GM10266 (cell line): Measurements from ENCODE around the gene SCUBE2.

Experiments
- DNase-seq: peaks from one replicate; pipeline ENCODE4 v3.0.0; 2012; ENCODE audit errors: extremely low spot score
- CTCF ChIP-seq: IDR thresholded peaks from 2 replicates; pipeline ENCODE4 v1.5.1; 2012; ENCODE audit warnings: mild to moderate bottlenecking, low read depth; ENCODE audit not compliant: control insufficient read depth, insufficient read depth; ENCODE audit errors: missing control alignments

Gene SCUBE2

GRCh38 chr11:9040410-9040809 lies 51.0 kb downstream of the SCUBE2 start:
- DNase-seq: no peak
- TF ChIP-seq CTCF: no peak

DNA sequence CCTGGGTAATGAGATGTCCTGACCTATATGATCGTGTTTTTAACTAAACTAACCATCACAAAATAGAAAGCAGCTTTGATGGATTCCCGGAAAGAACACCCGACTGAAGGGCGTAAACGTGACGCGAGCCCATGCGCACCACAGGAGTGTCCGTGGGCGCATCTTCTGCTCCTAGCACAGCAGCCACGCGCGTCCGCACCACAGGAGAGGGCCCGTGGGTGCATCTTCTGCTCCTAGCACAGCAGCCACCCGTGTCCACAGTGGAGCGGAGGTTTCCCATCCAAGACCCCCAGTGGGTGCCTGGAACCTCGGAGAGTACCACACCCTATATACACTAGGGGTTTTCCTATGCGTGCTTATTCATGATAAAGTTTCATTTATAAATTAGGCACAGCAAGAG lies 51.5 kb downstream of the SCUBE2 start:
- DNase-seq: no peak
- no peak for TF ChIP-seq CTCF

GRCh38 chr11:9039198-9039597 lies 52.2 kb downstream of the SCUBE2 start:
- no peak for TF ChIP-seq CTCF
- DNase-seq: no peak

- TF ChIP-seq CTCF: no peak
- no peak for DNase-seq
These were observed 52.9 kb downstream of the SCUBE2 start for GRCh38 chr11:9038541-9038940.

DNA sequence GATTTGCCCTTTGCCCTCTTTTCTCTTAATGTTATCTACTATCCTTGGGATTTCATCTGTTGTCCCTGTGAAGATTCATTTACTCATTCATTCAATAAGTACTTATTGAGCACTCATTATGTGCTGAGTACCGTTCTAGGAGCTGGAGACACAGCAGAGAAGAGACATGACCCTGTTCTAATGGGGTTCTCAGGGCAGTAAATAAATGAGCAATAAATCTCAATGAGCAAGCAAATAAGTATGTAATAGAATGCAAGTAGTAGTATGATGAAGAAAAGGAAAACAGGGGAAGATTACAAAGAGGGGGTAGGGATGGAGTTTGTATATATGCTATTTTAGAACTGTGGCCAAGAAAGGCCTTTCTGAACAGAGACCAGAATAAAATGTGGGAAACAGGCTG lies 53.4 kb downstream of the SCUBE2 start:
- no peak for DNase-seq

GRCh38 chr11:9037046-9037780 lies 54.2 kb downstream of the SCUBE2 start:
- no peak for TF ChIP-seq CTCF
- DNase-seq: no peak

More for the DNA sequence above, 53.4 kb downstream of the SCUBE2 start:
- no peak for TF ChIP-seq CTCF

GRCh38 chr11:9030601-9031000 lies 60.8 kb downstream of the SCUBE2 start:
- DNase-seq: no peak

More at GRCh38 chr11:9030601-9031000, 60.8 kb downstream of the SCUBE2 start:
- TF ChIP-seq CTCF: no peak
